GM19099 (cell line): ENCODE results near the gene SHROOM4.

ENCODE experiments used
- POLR2A ChIP-seq: IDR thresholded peaks from 3 replicates; pipeline ENCODE4 v1.6.1; 2011; ENCODE audit warnings: low read depth; ENCODE audit not compliant: insufficient read length; ENCODE audit errors: extremely low read depth

The SHROOM4 gene

GRCh38 chrX:50813843-50814661 is at the start of gene SHROOM4:
Gene SHROOM4 (minus strand): TSS chrX:50814194. CDS start chrX:50814018, 176 bp downstream.
- TF ChIP-seq POLR2A = no peak

- TF ChIP-seq POLR2A = no peak
These were observed 49.5 kb upstream of the SHROOM4 start for GRCh38 chrX:50863471-50863870.

- TF ChIP-seq POLR2A = no peak
These were observed 46.5 kb upstream of the SHROOM4 start for GRCh38 chrX:50860518-50860917.

- no peak for TF ChIP-seq POLR2A
These were observed 44.6 kb upstream of the SHROOM4 start for GRCh38 chrX:50858548-50858947.

- TF ChIP-seq POLR2A = no peak
These were observed 39.4 kb upstream of the SHROOM4 start for GRCh38 chrX:50853399-50853798.

- no peak for TF ChIP-seq POLR2A
These were observed 38.5 kb upstream of the SHROOM4 start for GRCh38 chrX:50852524-50852923.

- TF ChIP-seq POLR2A = no peak
These were observed 28.2 kb upstream of the SHROOM4 start for GRCh38 chrX:50842221-50842620.

GRCh38 chrX:50839730-50840129 is 25.7 kb upstream of the SHROOM4 start:
- no peak for TF ChIP-seq POLR2A

GRCh38 chrX:50838820-50839600 is 25.0 kb upstream of the SHROOM4 start:
- TF ChIP-seq POLR2A = no peak

GRCh38 chrX:50827996-50828395 is 14.0 kb upstream of the SHROOM4 start:
- no peak for TF ChIP-seq POLR2A

- TF ChIP-seq POLR2A = no peak
These were observed 11.8 kb upstream of the SHROOM4 start for GRCh38 chrX:50825825-50826224.

- TF ChIP-seq POLR2A = no peak
These were observed 5.0 kb upstream of the SHROOM4 start for GRCh38 chrX:50818986-50819385.

GRCh38 chrX:50815120-50815519 is 1.1 kb upstream of the SHROOM4 start:
- TF ChIP-seq POLR2A = no peak

GRCh38 chrX:50814701-50815100 is 707 bp upstream of the SHROOM4 start:
- no peak for TF ChIP-seq POLR2A

GRCh38 chrX:50812995-50813842 is 775 bp downstream of the SHROOM4 start:
- no peak for TF ChIP-seq POLR2A

GRCh38 chrX:50805276-50805675 is 8.7 kb downstream of the SHROOM4 start:
- TF ChIP-seq POLR2A = no peak

GRCh38 chrX:50801135-50801534 is 12.9 kb downstream of the SHROOM4 start:
- TF ChIP-seq POLR2A = no peak
